Mesendoderm (in vitro differentiated cells): ENCODE measurements around the gene KLHL13.
"Not testable (repeated sequence)": the region's sequence is repeated elsewhere in the genome, so short reads cannot be mapped to it uniquely, and the experiment has no call there.

Experiments used
- DNase-seq: peaks from one replicate; pipeline ENCODE4 v3.0.0; 2013
- H2AK5ac ChIP-seq: 2 replicates; pipeline ENCODE4 v1.6.1; 2013; ENCODE audit warnings: low read length, inconsistent platforms
- H2BK120ac ChIP-seq: 2 replicates; pipeline ENCODE4 v1.6.1; 2013; ENCODE audit warnings: low read depth, mild to moderate bottlenecking, low read length, moderate library complexity, mixed read lengths
- H2BK15ac ChIP-seq: replicated peaks from 2 replicates; pipeline ENCODE4 v1.6.1; 2013; ENCODE audit warnings: low read depth, mild to moderate bottlenecking, moderate library complexity
- H2BK5ac ChIP-seq: 2 replicates; pipeline ENCODE4 v1.6.1; 2013; ENCODE audit warnings: low read length, inconsistent platforms
- H3K18ac ChIP-seq: 2 replicates; pipeline ENCODE4 v1.6.1; 2013; ENCODE audit warnings: mild to moderate bottlenecking, low read length, mixed read lengths
- H3K23ac ChIP-seq: one replicate; pipeline ENCODE4 v1.6.1; 2013; ENCODE audit warnings: low read length
- H3K27ac ChIP-seq: 2 replicates; pipeline ENCODE4 v1.5.1; 2013; ENCODE audit warnings: low read depth, mild to moderate bottlenecking, inconsistent platforms, low read length, moderate library complexity
- H3K27me3 ChIP-seq: 2 replicates; pipeline ENCODE4 v1.6.1; 2013; ENCODE audit warnings: low read length, control low read depth, mild to moderate bottlenecking, inconsistent platforms; ENCODE audit not compliant: insufficient read depth, poor library complexity
- H3K36me3 ChIP-seq: 2 replicates; pipeline ENCODE4 v1.6.1; 2013; ENCODE audit warnings: low read length, inconsistent platforms; ENCODE audit not compliant: control insufficient read depth, insufficient read depth
- H3K4ac ChIP-seq: one replicate; pipeline ENCODE4 v1.6.1; 2013; ENCODE audit warnings: low read depth, mild to moderate bottlenecking, low read length, moderate library complexity
- H3K4me1 ChIP-seq: 2 replicates; pipeline ENCODE4 v1.6.1; 2013; ENCODE audit warnings: low read depth, low read length, inconsistent platforms; ENCODE audit not compliant: control insufficient read depth
- H3K4me2 ChIP-seq: 2 replicates; pipeline ENCODE4 v1.6.1; 2013; ENCODE audit warnings: low read length
- H3K4me3 ChIP-seq: 2 replicates; pipeline ENCODE4 v1.5.1; 2013; ENCODE audit warnings: mild to moderate bottlenecking, low read length
- H3K56ac ChIP-seq: one replicate; pipeline ENCODE4 v1.6.1; 2013; ENCODE audit warnings: low read length
- H3K79me1 ChIP-seq: 2 replicates; pipeline ENCODE4 v1.6.1; 2013; ENCODE audit warnings: low read length, inconsistent platforms
- H3K79me2 ChIP-seq: 2 replicates; pipeline ENCODE4 v1.6.1; 2013; ENCODE audit warnings: mild to moderate bottlenecking, low read length; ENCODE audit not compliant: control insufficient read depth, insufficient read depth
- H3K9ac ChIP-seq: 2 replicates; pipeline ENCODE4 v1.6.1; 2013; ENCODE audit warnings: low read length, inconsistent platforms
- H4K5ac ChIP-seq: one replicate; pipeline ENCODE4 v1.6.1; 2013; ENCODE audit warnings: low read length
- H4K8ac ChIP-seq: one replicate; pipeline ENCODE4 v1.6.1; 2013; ENCODE audit warnings: low read depth, mild to moderate bottlenecking, control low read depth, low read length, moderate library complexity
- WGBS: extraction: QIAGEN DNeasy Blood & Tissue Kit; methylation state at CpG from one replicate; pipeline ENCODE4 v1.1.7; 2013; ENCODE audit warnings: low lambda C conversion rate, missing lambda C conversion rate; ENCODE audit not compliant: insufficient coverage; ENCODE audit errors: extremely low coverage; 5-methylcytosine and 5-hydroxymethylcytosine counted together

KLHL13 gene

DNA sequence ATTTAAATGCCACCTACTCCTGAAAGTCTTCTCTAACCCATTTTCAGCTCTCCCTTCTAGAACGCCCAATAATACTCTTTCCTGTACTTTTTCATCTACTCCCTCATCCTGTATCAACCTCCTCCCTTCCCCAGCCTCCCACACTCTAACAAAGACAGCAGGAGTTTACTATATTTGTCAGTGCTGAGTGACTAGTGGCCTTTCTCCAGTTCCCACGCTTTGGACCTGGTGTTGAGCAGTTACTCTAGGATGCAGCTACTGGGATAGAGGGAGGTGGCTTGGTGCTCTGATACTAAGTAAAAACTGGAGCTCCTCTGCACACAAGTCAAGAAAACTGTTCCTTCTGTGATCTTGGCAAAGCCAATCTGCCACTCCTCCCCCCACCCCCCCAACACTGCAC, 36.1 kb upstream of the KLHL13 start:
- Histone ChIP-seq H4K8ac (no peak overlapping the region), H3K79me2 (no peaks in the 10 kb centered on the region), H3K18ac (no peak overlapping the region), H3K27me3 (no peaks in the 10 kb centered on the region), H3K4me2 (no peak overlapping the region), H3K4me3 (no peak overlapping the region), H3K79me1 (no peaks in the 10 kb centered on the region), H2BK5ac (no peak overlapping the region), H3K9ac (no peak overlapping the region), H4K5ac (no peak overlapping the region), H3K4ac (no peak overlapping the region), H3K56ac (no peak overlapping the region), H2BK120ac (no peak overlapping the region), H3K23ac (no peak overlapping the region), H3K4me1 (no peaks in the 10 kb centered on the region), H3K27ac (no peak overlapping the region), H2AK5ac (no peak overlapping the region), H3K36me3 (no peaks in the 10 kb centered on the region), H2BK15ac (no peak overlapping the region)
- WGBS, result no CpG with 5 or more reads among the region's 2 CpGs
- DNase-seq, result no peak

GRCh38 chrX:118148737-118149136, 32.1 kb upstream of the KLHL13 start:
- no peaks in the 10 kb centered on the region for H3K36me3 ChIP-seq
- H3K56ac ChIP-seq, result no peak overlapping the region
- no peak overlapping the region for H3K4me2 ChIP-seq
- no peak overlapping the region for H4K8ac ChIP-seq
- H3K79me1 ChIP-seq, result no peaks in the 10 kb centered on the region
- H3K23ac ChIP-seq, result no peak overlapping the region
- no peak overlapping the region for H3K9ac ChIP-seq
- no peak overlapping the region for H2BK15ac ChIP-seq
- H3K79me2 ChIP-seq, result no peaks in the 10 kb centered on the region
- no peak overlapping the region for H2AK5ac ChIP-seq
- H3K27me3 ChIP-seq, result no peaks in the 10 kb centered on the region
- no CpG with 5 or more reads among the region's 1 CpG for WGBS
- no peak overlapping the region for H3K18ac ChIP-seq
- no peak overlapping the region for H3K4ac ChIP-seq
- H3K27ac ChIP-seq, result no peak overlapping the region
- H3K4me3 ChIP-seq, result no peak overlapping the region
- no peak for DNase-seq
- no peaks in the 10 kb centered on the region for H3K4me1 ChIP-seq
- no peak overlapping the region for H2BK5ac ChIP-seq
- H4K5ac ChIP-seq, result no peak overlapping the region
- no peak overlapping the region for H2BK120ac ChIP-seq

DNA sequence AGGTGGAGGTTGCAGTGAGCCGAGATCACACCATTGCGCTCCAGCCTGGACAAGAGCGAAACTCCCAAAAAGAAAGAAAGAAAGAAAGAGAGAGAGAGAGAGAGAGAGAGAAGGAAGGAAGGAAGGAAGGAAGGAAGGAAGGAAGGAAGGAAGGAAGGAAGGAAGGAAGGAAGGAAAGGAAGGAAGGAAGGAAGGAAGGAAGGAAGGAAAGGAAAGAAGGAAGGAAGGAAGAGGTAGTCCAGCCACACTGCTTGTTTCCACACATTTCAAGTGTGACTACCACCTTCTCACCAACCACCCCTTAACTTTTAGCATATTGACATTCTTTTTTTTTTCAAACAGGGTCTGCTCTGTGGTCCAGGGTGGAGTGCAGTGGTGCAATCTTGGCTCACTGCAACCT, 31.2 kb upstream of the KLHL13 start:
- not testable (repeated sequence) for H4K5ac ChIP-seq, H2BK120ac ChIP-seq, H4K8ac ChIP-seq, H3K4me3 ChIP-seq, H3K27me3 ChIP-seq, H3K4ac ChIP-seq, H2BK5ac ChIP-seq, H3K36me3 ChIP-seq, H3K4me2 ChIP-seq, H2BK15ac ChIP-seq, H3K18ac ChIP-seq, H3K79me1 ChIP-seq, H2AK5ac ChIP-seq, DNase-seq, H3K9ac ChIP-seq, H3K27ac ChIP-seq, H3K4me1 ChIP-seq, H3K23ac ChIP-seq, H3K79me2 ChIP-seq, H3K56ac ChIP-seq
- WGBS, result no CpG with 5 or more reads among the region's 3 CpGs

DNA sequence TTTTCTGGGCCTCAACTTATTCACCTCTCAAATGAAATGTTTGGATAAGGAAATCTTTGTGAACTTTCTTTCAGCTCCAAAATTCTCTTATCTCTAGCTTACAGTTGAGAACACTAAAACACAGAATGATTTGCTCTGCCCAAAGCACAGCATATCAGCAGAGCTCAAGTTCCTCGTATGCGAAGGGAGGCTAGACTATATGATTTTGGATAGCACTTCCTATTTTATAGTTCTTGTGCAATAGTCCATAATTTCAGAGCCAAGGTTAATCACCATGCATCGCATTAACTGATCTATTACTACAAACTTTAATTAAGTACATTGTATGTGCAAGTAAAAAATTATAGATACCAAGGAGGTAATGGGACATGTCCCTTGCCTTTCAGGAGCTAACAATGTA, 27.0 kb upstream of the KLHL13 start:
- no peak overlapping the region for H3K4ac ChIP-seq
- no peak overlapping the region for H3K23ac ChIP-seq
- H3K79me1 ChIP-seq, result no peaks in the 10 kb centered on the region
- H3K27me3 ChIP-seq, result no peaks in the 10 kb centered on the region
- H4K5ac ChIP-seq, result no peak overlapping the region
- H3K79me2 ChIP-seq, result no peaks in the 10 kb centered on the region
- H2BK5ac ChIP-seq, result no peak overlapping the region
- no CpG with 5 or more reads among the region's 3 CpGs for WGBS
- H2BK15ac ChIP-seq, result no peak overlapping the region
- no peak for DNase-seq
- H3K18ac ChIP-seq, result no peak overlapping the region
- H3K4me3 ChIP-seq, result no peak overlapping the region
- H3K56ac ChIP-seq, result no peak overlapping the region
- H3K27ac ChIP-seq, result no peak overlapping the region
- no peak overlapping the region for H3K9ac ChIP-seq
- no peaks in the 10 kb centered on the region for H3K36me3 ChIP-seq
- no peak overlapping the region for H2BK120ac ChIP-seq
- no peak overlapping the region for H3K4me2 ChIP-seq
- H2AK5ac ChIP-seq, result no peak overlapping the region
- no peaks in the 10 kb centered on the region for H3K4me1 ChIP-seq
- no peak overlapping the region for H4K8ac ChIP-seq

GRCh38 chrX:118131336-118131735, 14.7 kb upstream of the KLHL13 start:
- Histone ChIP-seq H3K56ac (no peak overlapping the region), H3K18ac (no peak overlapping the region), H3K4ac (no peak overlapping the region), H3K79me2 (no peaks in the 10 kb centered on the region), H4K5ac (no peak overlapping the region), H3K9ac (no peak overlapping the region), H3K27me3 (no peaks in the 10 kb centered on the region), H4K8ac (no peak overlapping the region), H3K23ac (no peak overlapping the region), H2AK5ac (no peak overlapping the region), H3K4me3 (no peak overlapping the region), H3K27ac (no peak overlapping the region), H3K36me3 (no peaks in the 10 kb centered on the region), H2BK15ac (no peak overlapping the region), H3K79me1 (no peaks in the 10 kb centered on the region), H2BK120ac (no peak overlapping the region), H3K4me1 (no peaks in the 10 kb centered on the region), H3K4me2 (no peak overlapping the region), H2BK5ac (no peak overlapping the region)
- DNase-seq, result no peak
- WGBS, result no CpG with 5 or more reads among the region's 3 CpGs

DNA sequence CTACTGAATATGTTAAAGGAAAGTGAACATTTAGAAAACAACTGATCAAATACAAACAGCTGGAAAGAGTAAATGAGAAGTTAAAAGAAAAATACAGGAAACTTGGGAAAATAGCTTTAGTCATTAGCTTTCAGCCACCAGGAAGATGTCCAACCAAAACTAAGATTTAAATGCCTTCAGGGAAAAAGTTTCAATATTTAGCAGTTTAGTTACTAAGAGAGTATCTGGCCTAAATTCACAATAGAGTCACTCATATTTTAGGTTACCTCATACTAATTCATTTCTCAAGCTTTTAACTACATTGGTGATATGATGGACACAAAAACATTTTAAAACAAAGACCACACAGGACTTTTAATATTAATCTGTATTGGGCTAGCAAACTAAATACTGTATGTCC, 13.1 kb upstream of the KLHL13 start:
- H3K23ac ChIP-seq, result no peak overlapping the region
- H2AK5ac ChIP-seq, result no peak overlapping the region
- no peak overlapping the region for H2BK15ac ChIP-seq
- no peak overlapping the region for H2BK5ac ChIP-seq
- no peak overlapping the region for H3K56ac ChIP-seq
- no peaks in the 10 kb centered on the region for H3K27me3 ChIP-seq
- no peak overlapping the region for H3K4me3 ChIP-seq
- no peak for DNase-seq
- H4K8ac ChIP-seq, result no peak overlapping the region
- H3K79me1 ChIP-seq, result no peaks in the 10 kb centered on the region
- H3K79me2 ChIP-seq, result no peaks in the 10 kb centered on the region
- H3K4me2 ChIP-seq, result no peak overlapping the region
- H3K36me3 ChIP-seq, result no peaks in the 10 kb centered on the region
- H4K5ac ChIP-seq, result no peak overlapping the region
- no peak overlapping the region for H3K18ac ChIP-seq
- no peak overlapping the region for H3K4ac ChIP-seq
- H3K4me1 ChIP-seq, result no peaks in the 10 kb centered on the region
- no peak overlapping the region for H3K9ac ChIP-seq
- H2BK120ac ChIP-seq, result no peak overlapping the region
- no peak overlapping the region for H3K27ac ChIP-seq
